ENCODE data around the gene EHD2. TPM values are rescaled to one million over a fixed set of nuclear protein-coding genes. Genes with fewer than 3 reads are reported as not detected.

EHD2 gene
- total RNA-seq, 2 donors from 2014 or later, result 41.2 to 66.3 TPM

- no peaks in the 10 kb centered on the region for H3K9me3 ChIP-seq
- H3K4me3 ChIP-seq, result no peak overlapping the region
- intact Hi-C loops (cut with DNase I), result no loop called here
- H3K27me3 ChIP-seq, result no peaks in the 10 kb centered on the region
- no peaks in the 10 kb centered on the region for H3K4me1 ChIP-seq
- no peak overlapping the region for H3K27ac ChIP-seq
- 92 to 100% methylated on average over 5 to 8 of the region's 8 CpGs for WGBS, 2 donors
- ATAC-seq (no peak), DNase-seq (no peak)
- H3K36me3 ChIP-seq (replicated peaks in 1 of 2; ENCODE audit: insufficient read depth in 1 of 2, low read depth in 2 of 2), result no peaks in the 10 kb centered on the region
- TF ChIP-seq CTCF (IDR thresholded peaks at IDR 0.05), result no peak
- TF ChIP-seq POLR2A (IDR thresholded peaks at IDR 0.05), result no peak
Measured at GRCh38 chr19:47670736-47671135, 42.5 kb upstream of the EHD2 start.

- H3K27ac ChIP-seq, result no peak overlapping the region
- H3K27me3 ChIP-seq, result no peaks in the 10 kb centered on the region
- H3K4me3 ChIP-seq, result no peak overlapping the region
- ATAC-seq, result no peak
- H3K9me3 ChIP-seq, result no peaks in the 10 kb centered on the region
- WGBS, 2 donors, result 96 to 97% methylated on average over 2 of the region's 2 CpGs
- no peaks in the 10 kb centered on the region for H3K36me3 ChIP-seq (replicated peaks in 1 of 2; ENCODE audit: insufficient read depth in 1 of 2, low read depth in 2 of 2)
- no peaks in the 10 kb centered on the region for H3K4me1 ChIP-seq
- no peak for TF ChIP-seq POLR2A (IDR thresholded peaks at IDR 0.05)
- no peak for TF ChIP-seq CTCF (IDR thresholded peaks at IDR 0.05)
- intact Hi-C loops (cut with DNase I), result no loop called here
- no peak for DNase-seq
Measured at GRCh38 chr19:47671499-47671898, 41.7 kb upstream of the EHD2 start.

- Histone ChIP-seq H3K36me3 (replicated peaks in 1 of 2; ENCODE audit: insufficient read depth in 1 of 2, low read depth in 2 of 2) (peaks cover 0 to 4% of the 10 kb centered on the region in 2 donors), H3K9me3 (no peaks in the 10 kb centered on the region), H3K27me3 (no peaks in the 10 kb centered on the region), H3K4me3 (no peak overlapping the region), H3K27ac (no peak overlapping the region), H3K4me1 (no peaks in the 10 kb centered on the region)
- no peak for ATAC-seq
- no peak for DNase-seq
- TF ChIP-seq CTCF (IDR thresholded peaks at IDR 0.05) (no peak), POLR2A (IDR thresholded peaks at IDR 0.05) (no peak)
- 92 to 95% methylated on average over 6 to 7 of the region's 7 CpGs for WGBS, 2 donors
- intact Hi-C loops (cut with DNase I), result no loop called here
Measured at GRCh38 chr19:47673426-47673825, 39.8 kb upstream of the EHD2 start.

- TF ChIP-seq CTCF (IDR thresholded peaks at IDR 0.05) (no peak), POLR2A (IDR thresholded peaks at IDR 0.05) (no peak)
- H3K27me3 ChIP-seq, result no peaks in the 10 kb centered on the region
- no peaks in the 10 kb centered on the region for H3K9me3 ChIP-seq
- peaks cover 0 to 4% of the 10 kb centered on the region in 2 donors for H3K36me3 ChIP-seq (replicated peaks in 1 of 2; ENCODE audit: insufficient read depth in 1 of 2, low read depth in 2 of 2)
- H3K4me1 ChIP-seq, result no peaks in the 10 kb centered on the region
- ATAC-seq, result no peak
- H3K27ac ChIP-seq, result no peak overlapping the region
- intact Hi-C loops (cut with DNase I), result no loop called here
- 81 to 94% methylated on average over 4 to 5 of the region's 5 CpGs for WGBS, 2 donors
- no peak overlapping the region for H3K4me3 ChIP-seq
- DNase-seq, result no peak
Measured at GRCh38 chr19:47674548-47674947, 38.7 kb upstream of the EHD2 start.

- Histone ChIP-seq H3K36me3 (replicated peaks in 1 of 2; ENCODE audit: insufficient read depth in 1 of 2, low read depth in 2 of 2) (peaks cover 0 to 4% of the 10 kb centered on the region in 2 donors), H3K4me3 (no peak overlapping the region), H3K9me3 (no peaks in the 10 kb centered on the region), H3K4me1 (no peaks in the 10 kb centered on the region), H3K27ac (no peak overlapping the region), H3K27me3 (no peaks in the 10 kb centered on the region)
- no peak for TF ChIP-seq CTCF (IDR thresholded peaks at IDR 0.05)
- no peak for ATAC-seq
- no peak for DNase-seq
- intact Hi-C loops (cut with DNase I), result no loop called here
- WGBS, 2 donors, result 90 to 92% methylated on average over 5 to 12 of the region's 12 CpGs
Measured at GRCh38 chr19:47675271-47675670, 38.0 kb upstream of the EHD2 start.
